ENCODE measurements around the gene BEAN1.

- TF ChIP-seq CTCF (conservative IDR thresholded peaks at IDR 0.05) (no peak), EZH2 (IDR thresholded peaks at IDR 0.05; ENCODE audit: low read depth) (no peak)
These were observed 54.2 kb downstream of the BEAN1 start for GRCh38 chr16:66481081-66481942.

Measured in PC-9 (cell line).